Right atrium auricular region (tissue), 2 donors: ENCODE measurements around the gene VWA2. TPM values are rescaled to one million over a fixed set of nuclear protein-coding genes. Genes with fewer than 3 reads are reported as not detected.

Experiments
- DNase-seq: peaks from one replicate; pipeline ENCODE4 v3.0.0-alpha.2; 2019; ENCODE audit warnings: low spot score
- H3K27ac ChIP-seq, 2 donors: fragments of 200-600 bp; sonication (generic); 1 replicate in 1 of 2; 2 replicates in 1 of 2; pipeline ENCODE4 v1.5.1; 2016 to 2019
- H3K27me3 ChIP-seq, 2 donors: fragments of 200-600 bp; sonication (generic); one replicate each; pipeline versions ENCODE4 v1.5.1 to v1.6.0; 2017 to 2019
- H3K36me3 ChIP-seq: fragments of 200-600 bp; sonication (generic); one replicate; pipeline ENCODE4 v1.5.1; 2016
- H3K4me1 ChIP-seq, 2 donors: fragments of 200-600 bp; sonication (generic); one replicate each; pipeline versions ENCODE4 v1.5.1 to v1.6.0; 2017 to 2019
- H3K4me3 ChIP-seq, 2 donors: fragments of 200-600 bp; sonication (generic); 1 replicate in 1 of 2; 2 replicates in 1 of 2; pipeline ENCODE4 v1.5.1; 2017 to 2019; ENCODE audit warnings: mild to moderate bottlenecking in 1 of 2, moderate library complexity in 1 of 2
- H3K9me3 ChIP-seq, 2 donors: fragments of 200-600 bp; sonication (generic); one replicate each; pipeline ENCODE4 v1.5.1; 2019
- total RNA-seq, 2 donors: library from RNA; depleted of rRNA; stranded (reverse); fragments of >200 nt; gene quantifications; one replicate each; pipeline ENCODE4 v1.1.0, GENCODE V29; 2016
- TF ChIP-seq, protein P1 (sequence below), 2 donors: fragments of 200-600 bp; sonication (generic); IDR thresholded peaks; one replicate each; pipeline ENCODE4 v1.5.1; 2019; ENCODE audit warnings: antibody characterized with exemption in 2 of 2

VWA2 gene
- total RNA-seq, 2 donors from 2014 or later = not detected

GRCh38 chr10:114307731-114308130 lies 68.7 kb downstream of the VWA2 start:
- Histone ChIP-seq H3K9me3 (no peaks in the 10 kb centered on the region), H3K4me1 (peaks cover 0 to 24% of the 10 kb centered on the region in 2 donors), H3K27ac (no peak overlapping the region), H3K27me3 (no peaks in the 10 kb centered on the region), H3K4me3 (no peak overlapping the region), H3K36me3 (no peaks in the 10 kb centered on the region)
- DNase-seq = no peak
- TF ChIP-seq, protein P1, sequence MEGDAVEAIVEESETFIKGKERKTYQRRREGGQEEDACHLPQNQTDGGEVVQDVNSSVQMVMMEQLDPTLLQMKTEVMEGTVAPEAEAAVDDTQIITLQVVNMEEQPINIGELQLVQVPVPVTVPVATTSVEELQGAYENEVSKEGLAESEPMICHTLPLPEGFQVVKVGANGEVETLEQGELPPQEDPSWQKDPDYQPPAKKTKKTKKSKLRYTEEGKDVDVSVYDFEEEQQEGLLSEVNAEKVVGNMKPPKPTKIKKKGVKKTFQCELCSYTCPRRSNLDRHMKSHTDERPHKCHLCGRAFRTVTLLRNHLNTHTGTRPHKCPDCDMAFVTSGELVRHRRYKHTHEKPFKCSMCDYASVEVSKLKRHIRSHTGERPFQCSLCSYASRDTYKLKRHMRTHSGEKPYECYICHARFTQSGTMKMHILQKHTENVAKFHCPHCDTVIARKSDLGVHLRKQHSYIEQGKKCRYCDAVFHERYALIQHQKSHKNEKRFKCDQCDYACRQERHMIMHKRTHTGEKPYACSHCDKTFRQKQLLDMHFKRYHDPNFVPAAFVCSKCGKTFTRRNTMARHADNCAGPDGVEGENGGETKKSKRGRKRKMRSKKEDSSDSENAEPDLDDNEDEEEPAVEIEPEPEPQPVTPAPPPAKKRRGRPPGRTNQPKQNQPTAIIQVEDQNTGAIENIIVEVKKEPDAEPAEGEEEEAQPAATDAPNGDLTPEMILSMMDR (IDR thresholded peaks at IDR 0.05) = no peak

DNA sequence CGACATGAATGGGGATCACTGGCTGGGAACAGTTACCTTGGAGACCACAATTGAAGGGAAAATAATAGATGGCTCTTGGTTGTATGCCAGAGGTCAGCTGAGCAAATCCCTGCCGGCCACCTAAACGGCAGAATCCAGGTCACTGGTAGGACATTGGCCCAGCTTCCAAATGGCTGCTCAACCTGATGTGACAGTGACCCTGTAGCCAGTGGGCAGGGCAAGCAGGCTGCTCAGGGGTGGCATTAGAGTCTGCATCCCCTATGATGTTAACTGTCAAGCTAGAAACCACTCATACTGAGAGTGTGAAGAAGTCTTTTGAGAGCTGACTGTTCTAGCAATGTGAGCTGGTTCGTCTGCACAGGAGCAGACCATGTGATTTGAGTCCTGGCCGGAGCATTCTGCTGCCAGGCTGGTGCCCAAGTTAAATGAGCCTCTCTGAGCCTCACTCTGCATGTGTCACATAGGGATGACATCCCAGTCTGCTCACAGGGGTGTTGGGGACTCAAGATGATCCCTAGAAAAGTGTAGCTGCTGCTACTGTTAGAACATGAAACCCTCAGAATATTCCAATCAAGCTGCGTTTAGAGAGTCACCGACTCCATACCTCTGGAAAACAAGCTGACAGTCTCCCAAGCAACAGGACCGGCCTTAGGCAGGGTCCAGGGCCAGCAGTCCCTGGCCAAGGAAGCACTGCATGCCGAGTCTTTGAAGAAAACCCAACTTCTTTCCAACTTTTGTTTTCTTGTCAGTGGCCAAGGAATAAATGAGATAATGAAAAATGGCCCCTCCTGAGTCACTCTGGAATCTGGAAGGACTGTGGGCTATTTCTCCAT lies 69.7 kb downstream of the VWA2 start:
- no peak overlapping the region for H3K27ac ChIP-seq
- H3K9me3 ChIP-seq = no peaks in the 10 kb centered on the region
- DNase-seq = no peak
- no peaks in the 10 kb centered on the region for H3K27me3 ChIP-seq
- H3K36me3 ChIP-seq = no peaks in the 10 kb centered on the region
- H3K4me3 ChIP-seq = no peak overlapping the region
- TF ChIP-seq, protein P1 (IDR thresholded peaks at IDR 0.05) = no peak
- H3K4me1 ChIP-seq = peaks cover 0 to 24% of the 10 kb centered on the region in 2 donors

GRCh38 chr10:114309364-114309651 lies 70.3 kb downstream of the VWA2 start:
- DNase-seq = no peak
- TF ChIP-seq, protein P1 (IDR thresholded peaks at IDR 0.05) = no peak
- Histone ChIP-seq H3K9me3 (no peaks in the 10 kb centered on the region), H3K4me1 (peaks cover 0 to 21% of the 10 kb centered on the region in 2 donors), H3K27ac (no peak overlapping the region), H3K27me3 (no peaks in the 10 kb centered on the region), H3K4me3 (no peak overlapping the region), H3K36me3 (no peaks in the 10 kb centered on the region)

DNA sequence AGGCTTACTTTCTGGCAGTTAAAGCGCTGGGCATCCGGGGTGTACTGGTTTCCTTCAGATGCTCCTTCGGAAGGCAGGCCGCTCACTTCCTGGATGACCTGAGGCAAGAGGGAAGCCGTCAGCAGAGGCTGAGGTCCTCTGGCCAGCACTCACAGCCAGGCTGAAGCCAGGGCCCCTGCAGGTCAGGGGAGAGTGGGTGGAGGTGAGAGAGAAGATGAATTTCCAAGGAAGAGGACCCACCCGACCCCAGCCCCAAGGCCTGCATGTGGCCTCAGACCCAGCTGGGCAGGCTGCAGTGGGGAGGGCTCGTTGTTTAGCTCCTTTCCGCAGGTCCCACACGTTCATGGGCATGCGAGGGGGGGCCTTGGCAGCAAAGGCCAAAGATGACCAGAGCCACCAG lies 71.3 kb downstream of the VWA2 start:
- H3K27me3 ChIP-seq = no peaks in the 10 kb centered on the region
- H3K4me1 ChIP-seq = peaks cover 0 to 11% of the 10 kb centered on the region in 2 donors
- H3K27ac ChIP-seq = no peak overlapping the region
- DNase-seq = no peak
- H3K4me3 ChIP-seq = no peak overlapping the region
- no peaks in the 10 kb centered on the region for H3K9me3 ChIP-seq
- TF ChIP-seq, protein P1 (IDR thresholded peaks at IDR 0.05) = no peak
- no peaks in the 10 kb centered on the region for H3K36me3 ChIP-seq

DNA sequence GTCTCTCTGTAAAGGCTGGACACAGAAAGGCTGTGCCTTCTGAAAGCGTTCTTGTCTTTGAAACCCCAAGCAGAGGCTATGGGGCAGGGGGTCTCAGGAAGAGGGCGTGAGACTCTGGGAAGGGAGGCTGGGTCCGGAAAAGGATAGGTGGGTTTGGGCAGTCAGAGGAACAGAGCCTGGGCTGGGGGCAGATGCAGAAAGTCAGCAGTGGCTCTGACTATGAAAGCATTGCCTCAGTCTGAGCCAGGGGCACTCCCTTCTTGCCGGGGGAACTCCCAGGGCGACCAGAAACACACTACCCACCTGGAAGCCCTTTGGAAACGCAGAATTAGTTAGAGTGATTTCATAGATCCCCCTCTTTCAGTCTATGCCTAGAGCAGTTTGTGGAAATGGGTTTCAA lies 72.0 kb downstream of the VWA2 start:
- Histone ChIP-seq H3K27me3 (no peaks in the 10 kb centered on the region), H3K27ac (no peak overlapping the region)
- no peak for DNase-seq

More for the DNA sequence above, 72.0 kb downstream of the VWA2 start:
- Histone ChIP-seq H3K4me1 (peaks cover 0 to 11% of the 10 kb centered on the region in 2 donors), H3K36me3 (no peaks in the 10 kb centered on the region), H3K4me3 (no peak overlapping the region), H3K9me3 (no peaks in the 10 kb centered on the region)
- TF ChIP-seq, protein P1 (IDR thresholded peaks at IDR 0.05) = no peak
